Activated B cell treated with CpG ODN at 0.5 μM for 24 hours (primary cell): ENCODE measurements around the gene HAGH. TPM values are rescaled to one million over a fixed set of nuclear protein-coding genes. Genes with fewer than 3 reads are reported as not detected.

Source experiments
- ATAC-seq: fragments of 200-7000 bp; cut with Tn5 transposase; one replicate; pipeline ENCODE4 v1.10.0; 2021; ENCODE audit warnings: low read depth, mild to moderate bottlenecking, moderate library complexity
- CTCF ChIA-PET: fragments of 350-600 bp; sonication (Branson Sonifier 250); formaldehyde crosslinking; loops from one replicate; lab custom pipeline; 2021; ENCODE audit warnings: antibody characterized with exemption; lab: Charles Lee
- POLR2A ChIA-PET: fragments of 350-600 bp; sonication (Branson Sonifier 250); formaldehyde crosslinking; loops from one replicate; lab custom pipeline; 2021; ENCODE audit warnings: antibody characterized with exemption; lab: Charles Lee
- DNase-seq: peaks from one replicate; pipeline ENCODE4 v3.0.0; 2022
- H3K27ac Mint-ChIP-seq: one replicate; pipeline ENCODE4 v1.8.0; 2020; ENCODE audit warnings: mixed read lengths
- H3K27me3 Mint-ChIP-seq: one replicate; pipeline ENCODE4 v1.8.0; 2021; ENCODE audit warnings: mixed read lengths
- H3K36me3 Mint-ChIP-seq: one replicate; pipeline ENCODE4 v1.8.0; 2021; ENCODE audit warnings: low read depth, mixed read lengths
- H3K4me1 Mint-ChIP-seq: one replicate; pipeline ENCODE4 v1.8.0; 2021; ENCODE audit warnings: mixed read lengths
- H3K4me3 Mint-ChIP-seq: one replicate; pipeline ENCODE4 v1.8.0; 2020; ENCODE audit warnings: mild to moderate bottlenecking, mixed read lengths
- H3K9me3 Mint-ChIP-seq: one replicate; pipeline ENCODE4 v1.8.0; 2020; ENCODE audit warnings: mixed read lengths
- intact Hi-C: fragments of 100-400 bp; cut with micrococcal nuclease; formaldehyde crosslinking; loops from one replicate; pipeline ENCODE4 v1.15.1; 2024
- total RNA-seq: library from RNA; stranded (reverse); gene quantifications from 2 replicates; pipeline ENCODE4 v1.2.3, GENCODE V29; 2022
- TF ChIP-seq, protein P1 (sequence below): fragments of 200-600 bp; IDR thresholded peaks from one replicate; pipeline ENCODE4 v1.8.0; 2022; ENCODE audit warnings: antibody characterized with exemption, mild to moderate bottlenecking

HAGH gene
- total RNA-seq, 1 donor from 2014 or later = 19.5 TPM

DNA sequence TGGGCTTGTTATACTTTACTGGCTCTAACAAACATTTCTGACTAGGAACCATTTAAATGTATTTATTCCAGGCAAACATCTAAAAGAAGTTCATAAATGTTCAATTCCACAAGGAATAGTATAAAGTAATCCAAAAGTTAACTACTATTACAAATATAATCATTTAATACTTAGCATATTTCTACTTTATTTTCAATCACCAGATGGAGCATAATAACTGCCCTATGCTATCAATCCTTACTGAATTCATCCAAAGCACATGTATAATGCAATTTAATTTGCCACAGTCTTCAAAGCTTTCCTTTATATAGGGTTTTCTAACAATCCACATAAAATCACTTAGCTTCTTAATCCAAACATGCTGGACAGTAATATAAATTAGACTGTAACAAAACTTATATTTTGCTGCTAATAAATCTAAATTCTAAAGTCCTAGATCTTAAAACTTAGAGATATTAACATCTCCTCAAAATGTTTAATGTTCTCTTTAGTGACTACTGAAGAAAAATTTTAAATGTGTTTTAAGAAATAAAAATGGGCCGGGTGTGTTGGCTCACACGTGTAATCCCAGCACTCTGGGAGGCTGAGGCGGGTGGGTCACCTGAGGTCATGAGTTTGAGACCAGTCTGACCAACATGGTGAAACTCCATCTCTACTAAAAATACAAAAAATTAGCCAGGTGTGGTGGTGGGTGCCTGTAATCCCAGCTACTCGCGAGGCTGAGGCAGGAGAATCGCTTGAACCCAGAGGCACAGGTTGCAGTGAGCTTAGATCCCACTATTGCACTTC is 39.5 kb upstream of the HAGH start:
- Mint-ChIP-seq H3K9me3 (no peaks in the 10 kb centered on the region), H3K4me1 (no peaks in the 10 kb centered on the region), H3K27me3 (peaks cover 7% of the 10 kb centered on the region), H3K36me3 (no peaks in the 10 kb centered on the region), H3K27ac (no peak overlapping the region), H3K4me3 (no peak overlapping the region)
- ATAC-seq = no peak
- intact Hi-C loops = loop anchor here (10.0 kb wide), 1 partner anchor 389 kb away; the partner anchor contains the start of gene ECI1
- DNase-seq = no peak
- TF ChIP-seq, protein P1, sequence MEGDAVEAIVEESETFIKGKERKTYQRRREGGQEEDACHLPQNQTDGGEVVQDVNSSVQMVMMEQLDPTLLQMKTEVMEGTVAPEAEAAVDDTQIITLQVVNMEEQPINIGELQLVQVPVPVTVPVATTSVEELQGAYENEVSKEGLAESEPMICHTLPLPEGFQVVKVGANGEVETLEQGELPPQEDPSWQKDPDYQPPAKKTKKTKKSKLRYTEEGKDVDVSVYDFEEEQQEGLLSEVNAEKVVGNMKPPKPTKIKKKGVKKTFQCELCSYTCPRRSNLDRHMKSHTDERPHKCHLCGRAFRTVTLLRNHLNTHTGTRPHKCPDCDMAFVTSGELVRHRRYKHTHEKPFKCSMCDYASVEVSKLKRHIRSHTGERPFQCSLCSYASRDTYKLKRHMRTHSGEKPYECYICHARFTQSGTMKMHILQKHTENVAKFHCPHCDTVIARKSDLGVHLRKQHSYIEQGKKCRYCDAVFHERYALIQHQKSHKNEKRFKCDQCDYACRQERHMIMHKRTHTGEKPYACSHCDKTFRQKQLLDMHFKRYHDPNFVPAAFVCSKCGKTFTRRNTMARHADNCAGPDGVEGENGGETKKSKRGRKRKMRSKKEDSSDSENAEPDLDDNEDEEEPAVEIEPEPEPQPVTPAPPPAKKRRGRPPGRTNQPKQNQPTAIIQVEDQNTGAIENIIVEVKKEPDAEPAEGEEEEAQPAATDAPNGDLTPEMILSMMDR = no peak
- ChIA-PET CTCF (interaction anchor here (1.2 kb wide), 1 partner anchor 274 kb away, joined by 3 read pairs; no protein-coding TSS in a partner anchor), POLR2A (no interaction called here)

DNA sequence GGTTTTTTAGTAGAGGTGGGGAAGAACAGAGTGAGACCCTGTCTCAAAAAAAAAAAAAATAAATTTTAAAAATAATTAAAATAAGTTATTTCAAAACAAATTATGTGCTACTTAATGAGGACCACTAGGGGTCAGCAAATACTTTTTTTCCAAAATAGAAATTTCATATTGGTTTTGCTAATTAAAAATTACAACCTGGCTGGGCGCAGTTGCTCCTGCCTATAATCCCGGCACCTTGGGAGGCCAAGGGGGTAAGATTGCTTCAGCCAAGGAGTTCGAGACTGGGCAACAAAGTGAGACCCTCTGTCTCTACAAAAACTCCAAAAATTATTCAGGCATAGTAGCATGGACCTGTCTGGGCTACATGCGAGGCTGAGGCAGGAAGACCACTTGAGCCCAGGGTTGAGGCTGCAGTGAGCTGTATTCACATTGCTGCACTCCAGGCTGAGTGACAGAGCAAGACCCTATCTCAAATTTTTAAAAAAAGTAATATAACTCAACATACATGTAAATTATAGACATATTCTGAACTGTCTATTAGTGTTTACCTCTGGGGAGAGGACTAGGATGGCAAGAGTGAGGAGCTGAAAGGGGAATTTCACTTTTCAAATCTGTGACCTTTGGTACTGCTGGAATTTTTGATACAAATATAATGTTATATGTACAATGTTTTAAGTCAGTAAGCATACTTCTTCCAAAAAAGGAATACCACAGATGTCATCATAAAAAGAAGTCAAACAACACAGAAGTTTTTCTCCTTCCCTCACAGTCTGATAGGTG is 37.2 kb upstream of the HAGH start:
- peak; percentile 40 for ATAC-seq

GRCh38 chr16:1862394-1862793 is 35.8 kb upstream of the HAGH start:
- intact Hi-C loops = loop anchor here (2.0 to 10.0 kb wide), 2 partner anchors 290 to 392 kb away; partner anchors contain the start of gene ECI1
- no peaks in the 10 kb centered on the region for H3K9me3 Mint-ChIP-seq
- TF ChIP-seq, protein P1 = no peak
- DNase-seq (no peak), ATAC-seq (no peak)
- H3K27ac Mint-ChIP-seq = no peak overlapping the region
- H3K36me3 Mint-ChIP-seq = no peaks in the 10 kb centered on the region
- POLR2A ChIA-PET = no interaction called here
- no peaks in the 10 kb centered on the region for H3K4me1 Mint-ChIP-seq
- H3K27me3 Mint-ChIP-seq = peaks cover 32% of the 10 kb centered on the region
- CTCF ChIA-PET = no interaction called here
- no peak overlapping the region for H3K4me3 Mint-ChIP-seq

More for the DNA sequence above, 37.2 kb upstream of the HAGH start:
- H3K27ac Mint-ChIP-seq = no peak overlapping the region
- peaks cover 23% of the 10 kb centered on the region for H3K27me3 Mint-ChIP-seq
- H3K4me3 Mint-ChIP-seq = no peak overlapping the region
- TF ChIP-seq, protein P1 = no peak
- intact Hi-C loops = loop anchor here (1.0 to 10.0 kb wide), 4 partner anchors 65 to 391 kb away; partner anchors contain the start of gene ECI1
- ChIA-PET CTCF (no interaction called here), POLR2A (no interaction called here)
- no peaks in the 10 kb centered on the region for H3K36me3 Mint-ChIP-seq
- no peaks in the 10 kb centered on the region for H3K9me3 Mint-ChIP-seq
- no peak for DNase-seq
- H3K4me1 Mint-ChIP-seq = no peaks in the 10 kb centered on the region

DNA sequence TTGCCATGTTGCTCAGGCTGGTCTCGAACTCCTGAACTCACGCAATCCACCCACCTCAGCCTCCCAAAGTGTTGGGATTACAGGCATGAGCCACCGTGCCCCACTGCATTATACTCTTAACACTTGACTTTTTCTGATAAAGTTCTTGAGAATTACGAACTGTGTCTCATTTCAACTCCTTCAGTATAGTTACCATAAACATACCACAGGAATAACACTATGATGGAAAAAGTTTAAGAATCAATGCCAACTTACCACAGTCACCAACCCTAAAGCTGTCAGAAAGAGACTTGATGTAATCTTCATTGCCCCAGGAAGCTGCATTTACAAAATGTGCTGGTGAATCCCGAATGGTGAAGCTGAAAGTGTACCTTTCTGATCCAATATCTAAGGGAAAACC is 35.1 kb upstream of the HAGH start:
- ATAC-seq (no peak), DNase-seq (no peak)
- CTCF ChIA-PET = no interaction called here
- Mint-ChIP-seq H3K9me3 (no peaks in the 10 kb centered on the region), H3K27me3 (peaks cover 37% of the 10 kb centered on the region), H3K4me1 (no peaks in the 10 kb centered on the region), H3K36me3 (no peaks in the 10 kb centered on the region), H3K27ac (no peak overlapping the region), H3K4me3 (no peak overlapping the region)
- intact Hi-C loops = loop anchor here (2.0 to 10.0 kb wide), 2 partner anchors 291 to 393 kb away; partner anchors contain the start of gene ECI1
- TF ChIP-seq, protein P1 = no peak
- POLR2A ChIA-PET = no interaction called here

DNA sequence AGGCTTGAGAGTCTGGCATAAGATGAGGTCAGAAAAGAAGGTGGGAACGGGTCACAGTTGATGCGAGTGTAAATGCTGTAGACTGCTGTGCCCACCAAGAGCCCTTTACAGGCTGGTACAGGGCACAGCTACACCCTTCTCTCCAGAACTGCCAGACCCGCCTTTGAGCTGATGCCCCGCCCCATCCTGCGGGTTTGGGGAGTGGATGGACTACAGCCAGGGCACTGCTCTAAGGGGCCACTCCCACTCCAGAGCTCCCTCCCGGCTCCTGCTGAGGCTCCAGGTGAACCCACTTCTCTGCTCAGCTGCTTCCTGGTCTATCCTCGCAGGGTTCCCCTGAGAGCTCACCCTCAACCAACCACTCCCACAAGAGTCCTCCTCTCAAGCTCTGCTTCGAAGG is 33.0 kb upstream of the HAGH start:
- H3K36me3 Mint-ChIP-seq = no peaks in the 10 kb centered on the region
- H3K9me3 Mint-ChIP-seq = no peaks in the 10 kb centered on the region
- H3K4me1 Mint-ChIP-seq = no peaks in the 10 kb centered on the region
- POLR2A ChIA-PET = interaction anchor here (0.5 kb wide), 1 partner anchor 130 kb away, joined by 12 read pairs; no protein-coding TSS in a partner anchor
- CTCF ChIA-PET = no interaction called here
- H3K4me3 Mint-ChIP-seq = no peak overlapping the region
- ATAC-seq (no peak), DNase-seq (no peak)
- peaks cover 33% of the 10 kb centered on the region for H3K27me3 Mint-ChIP-seq
- TF ChIP-seq, protein P1 = no peak
- no peak overlapping the region for H3K27ac Mint-ChIP-seq
- intact Hi-C loops = loop anchor here (10.0 kb wide), 1 partner anchor 395 kb away; the partner anchor contains the start of gene ECI1
